Esophagus squamous epithelium (tissue), 5 donors: ENCODE measurements around the gene FIGN. TPM values are rescaled to one million over a fixed set of nuclear protein-coding genes. Genes with fewer than 3 reads are reported as not detected.

Experiments used
- DNase-seq: peaks from one replicate; lab custom pipeline; 2025; lab: John Stamatoyannopoulos, UW
- H3K27ac ChIP-seq, 4 donors: fragments of 200-600 bp; sonication (generic); one replicate each; pipeline ENCODE4 v1.5.1; 2016 to 2019; ENCODE audit warnings: mild to moderate bottlenecking in 1 of 4
- H3K27me3 ChIP-seq, 4 donors: fragments of 200-600 bp; sonication (generic); 1 replicate in 3 of 4; 2 replicates in 1 of 4; pipeline versions ENCODE4 v1.5.1 to v1.6.0; 2017 to 2021; ENCODE audit warnings: antibody characterized with exemption in 1 of 4
- H3K36me3 ChIP-seq, 3 donors: fragments of 200-600 bp; sonication (generic); one replicate each; pipeline ENCODE4 v1.5.1; 2016 to 2019
- H3K4me1 ChIP-seq, 3 donors: fragments of 200-600 bp; sonication (generic); one replicate each; pipeline ENCODE4 v1.5.1; 2017 to 2019
- H3K4me3 ChIP-seq, 4 donors: fragments of 200-600 bp; sonication (generic); 1 replicate in 3 of 4; 2 replicates in 1 of 4; pipeline ENCODE4 v1.5.1; 2016 to 2019; ENCODE audit warnings: mild to moderate bottlenecking in 2 of 4, moderate library complexity in 1 of 4
- H3K9me3 ChIP-seq, 3 donors: fragments of 200-600 bp; sonication (generic); one replicate each; pipeline ENCODE4 v1.5.1; 2016 to 2019
- POLR2A ChIP-seq, 4 donors: fragments of 450-650 bp; IDR thresholded peaks; one replicate each; pipeline ENCODE4 v1.6.1; 2017; ENCODE audit warnings: antibody characterized with exemption in 4 of 4, mild to moderate bottlenecking in 4 of 4, moderate library complexity in 3 of 4
- WGBS, 2 donors: methylation state at CpG; one replicate each; pipeline ENCODE4 v1.1.5; 2018; 5-methylcytosine and 5-hydroxymethylcytosine counted together
- intact Hi-C: fragments of 100-400 bp; cut with DNase I; formaldehyde crosslinking; loops from one replicate; pipeline ENCODE4 v1.15.0; 2022
- total RNA-seq, 4 donors: library from RNA; depleted of rRNA; stranded (reverse); fragments of >200 nt; gene quantifications; one replicate each; pipeline ENCODE4 v1.1.0, GENCODE V29; 2016
- TF ChIP-seq, protein P1 (sequence below), 6 experiments: fragments of 450-650 bp in 4 of 6; fragments of 200-600 bp in 2 of 6; sonication (generic) in 2 of 6; IDR thresholded peaks; one replicate each; pipeline ENCODE4 v1.5.1; 2016 to 2019; ENCODE audit warnings: antibody characterized with exemption in 6 of 6, mild to moderate bottlenecking in 4 of 6, moderate library complexity in 4 of 6
- donor health status: DM: yes; HTN: yes; CAD: no.

The FIGN gene
- total RNA-seq, 4 donors from 2014 or later = 0.38 to 2.1 (median 1.8) TPM

DNA sequence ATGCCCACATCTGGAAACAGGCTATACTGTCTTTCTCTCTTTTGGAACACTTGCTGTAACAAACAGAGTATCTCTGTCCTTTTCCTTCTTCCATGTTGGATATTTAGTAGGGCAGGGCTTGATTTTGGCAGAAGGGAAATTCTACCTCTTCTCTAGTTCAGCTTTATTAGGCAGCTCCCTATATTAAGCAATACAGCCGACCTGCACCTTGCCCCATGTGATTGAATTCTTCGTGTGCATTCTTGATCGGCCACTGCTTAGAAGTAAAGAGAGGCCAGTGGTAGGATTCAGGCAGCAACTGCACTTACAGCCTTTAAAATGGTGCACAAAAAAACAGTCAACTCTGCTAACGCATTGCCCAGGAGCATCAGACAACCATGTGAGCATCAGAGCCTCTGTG is 31.3 kb upstream of the FIGN start:
- H3K4me3 ChIP-seq = no peak overlapping the region
- H3K9me3 ChIP-seq = no peaks in the 10 kb centered on the region
- WGBS, 2 donors = 90 to 98% methylated on average over 4 of the region's 4 CpGs
- TF ChIP-seq, protein P1, sequence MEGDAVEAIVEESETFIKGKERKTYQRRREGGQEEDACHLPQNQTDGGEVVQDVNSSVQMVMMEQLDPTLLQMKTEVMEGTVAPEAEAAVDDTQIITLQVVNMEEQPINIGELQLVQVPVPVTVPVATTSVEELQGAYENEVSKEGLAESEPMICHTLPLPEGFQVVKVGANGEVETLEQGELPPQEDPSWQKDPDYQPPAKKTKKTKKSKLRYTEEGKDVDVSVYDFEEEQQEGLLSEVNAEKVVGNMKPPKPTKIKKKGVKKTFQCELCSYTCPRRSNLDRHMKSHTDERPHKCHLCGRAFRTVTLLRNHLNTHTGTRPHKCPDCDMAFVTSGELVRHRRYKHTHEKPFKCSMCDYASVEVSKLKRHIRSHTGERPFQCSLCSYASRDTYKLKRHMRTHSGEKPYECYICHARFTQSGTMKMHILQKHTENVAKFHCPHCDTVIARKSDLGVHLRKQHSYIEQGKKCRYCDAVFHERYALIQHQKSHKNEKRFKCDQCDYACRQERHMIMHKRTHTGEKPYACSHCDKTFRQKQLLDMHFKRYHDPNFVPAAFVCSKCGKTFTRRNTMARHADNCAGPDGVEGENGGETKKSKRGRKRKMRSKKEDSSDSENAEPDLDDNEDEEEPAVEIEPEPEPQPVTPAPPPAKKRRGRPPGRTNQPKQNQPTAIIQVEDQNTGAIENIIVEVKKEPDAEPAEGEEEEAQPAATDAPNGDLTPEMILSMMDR (IDR thresholded peaks at IDR 0.05) = no peak
- TF ChIP-seq POLR2A (IDR thresholded peaks at IDR 0.05) = no peak
- no peak overlapping the region for H3K27ac ChIP-seq
- H3K36me3 ChIP-seq = no peaks in the 10 kb centered on the region
- intact Hi-C loops = no loop called here
- H3K4me1 ChIP-seq = no peaks in the 10 kb centered on the region
- no peaks in the 10 kb centered on the region for H3K27me3 ChIP-seq
- no peak for DNase-seq

DNA sequence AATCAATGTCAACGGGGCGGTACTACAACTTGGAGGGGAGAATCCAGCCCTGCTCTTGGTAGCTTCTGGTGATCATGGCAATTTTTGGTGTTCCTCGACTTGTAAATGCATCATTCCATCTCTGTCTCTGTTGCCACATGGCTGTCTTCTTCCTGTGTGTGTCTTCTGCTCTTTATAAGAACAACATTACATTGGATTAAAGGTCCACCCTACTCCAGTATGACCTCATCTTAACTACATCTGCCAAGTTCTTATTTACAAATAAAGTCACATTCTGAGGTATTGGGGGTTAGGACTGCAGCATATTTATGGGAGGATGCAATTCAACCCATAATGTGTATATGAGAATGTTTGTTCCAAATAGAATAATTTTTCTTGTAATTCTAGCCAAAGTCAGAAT is 28.8 kb upstream of the FIGN start:
- intact Hi-C loops = no loop called here

DNA sequence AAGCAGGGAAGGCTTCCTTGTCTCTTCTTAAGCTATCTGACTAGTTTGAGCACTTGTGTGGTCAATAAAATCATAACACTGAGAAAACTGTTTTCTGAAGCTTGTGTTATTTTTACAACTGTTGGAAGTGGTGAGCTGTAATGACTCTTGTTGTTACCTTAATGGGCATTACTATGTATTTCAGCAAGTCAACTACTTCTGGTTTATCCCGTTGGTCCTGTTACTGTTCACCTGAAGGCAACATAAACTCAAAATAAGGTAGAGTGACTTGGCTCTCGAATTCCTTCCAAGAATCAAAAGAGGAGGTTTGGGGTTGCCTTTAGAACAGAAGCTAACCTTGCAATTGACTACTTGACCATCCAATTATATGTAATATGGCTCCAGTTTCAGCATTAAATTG is 23.2 kb upstream of the FIGN start:
- TF ChIP-seq POLR2A (IDR thresholded peaks at IDR 0.05) = no peak
- TF ChIP-seq, protein P1 (IDR thresholded peaks at IDR 0.05) = no peak
- Histone ChIP-seq H3K27ac (no peak overlapping the region), H3K27me3 (no peaks in the 10 kb centered on the region), H3K4me3 (no peak overlapping the region), H3K9me3 (no peaks in the 10 kb centered on the region), H3K4me1 (no peaks in the 10 kb centered on the region), H3K36me3 (no peaks in the 10 kb centered on the region)
- no peak for DNase-seq
- intact Hi-C loops = no loop called here
- WGBS, 2 donors = 40 to 43% methylated on average over 2 of the region's 2 CpGs

More for the DNA sequence above, 28.8 kb upstream of the FIGN start:
- Histone ChIP-seq H3K4me3 (no peak overlapping the region), H3K27ac (no peak overlapping the region), H3K27me3 (no peaks in the 10 kb centered on the region), H3K36me3 (no peaks in the 10 kb centered on the region), H3K4me1 (no peaks in the 10 kb centered on the region), H3K9me3 (no peaks in the 10 kb centered on the region)
- 74 to 79% methylated on average over 3 of the region's 3 CpGs for WGBS, 2 donors
- DNase-seq = no peak
- no peak for TF ChIP-seq POLR2A (IDR thresholded peaks at IDR 0.05)
- TF ChIP-seq, protein P1 (IDR thresholded peaks at IDR 0.05) = no peak

DNA sequence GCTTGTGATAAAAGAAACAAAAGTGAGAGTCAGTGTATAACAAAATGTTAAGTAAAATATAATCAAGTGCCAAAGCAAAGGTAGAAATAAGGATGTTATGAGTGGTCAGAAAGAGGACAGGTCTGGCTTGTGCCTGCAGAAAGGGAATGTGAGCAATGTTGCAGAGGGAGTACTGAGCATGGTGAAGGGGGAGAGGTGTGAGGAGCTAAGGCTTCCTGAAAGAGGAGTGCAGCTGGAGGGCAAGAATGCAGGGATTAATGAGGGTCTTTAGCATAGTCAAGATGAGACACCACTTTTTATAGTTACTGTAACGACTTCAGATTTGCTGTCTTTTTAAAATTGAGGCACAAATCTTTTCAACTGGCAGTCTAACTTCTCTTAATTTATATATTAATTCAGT is 22.0 kb upstream of the FIGN start:
- intact Hi-C loops = no loop called here
- no peaks in the 10 kb centered on the region for H3K4me1 ChIP-seq
- no peak overlapping the region for H3K4me3 ChIP-seq
- 56 to 73% methylated on average over 1 of the region's 1 CpG for WGBS, 2 donors
- no peak for DNase-seq
- H3K27ac ChIP-seq = no peak overlapping the region
- TF ChIP-seq, protein P1 (IDR thresholded peaks at IDR 0.05) = no peak
- TF ChIP-seq POLR2A (IDR thresholded peaks at IDR 0.05) = no peak
- no peaks in the 10 kb centered on the region for H3K36me3 ChIP-seq
- no peaks in the 10 kb centered on the region for H3K27me3 ChIP-seq
- no peaks in the 10 kb centered on the region for H3K9me3 ChIP-seq

DNA sequence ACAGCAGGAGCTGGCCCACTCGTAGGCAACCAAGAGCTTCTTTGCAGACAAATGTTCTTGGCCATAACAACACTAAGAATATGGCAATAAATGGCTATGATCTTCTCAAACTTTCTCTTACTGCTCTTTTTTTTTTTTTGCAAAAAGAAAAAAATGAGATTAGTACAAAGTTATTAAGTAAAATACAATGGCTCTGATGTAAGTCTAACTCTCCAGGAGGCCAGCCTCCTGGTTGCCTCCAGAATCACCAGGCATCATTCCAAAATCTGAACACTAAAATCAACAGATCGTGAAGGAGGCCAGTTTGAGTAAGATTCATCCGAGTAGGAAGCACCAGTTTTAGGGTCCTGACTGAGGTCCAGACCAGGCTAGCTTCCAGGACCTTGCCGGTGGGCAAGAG is 20.8 kb upstream of the FIGN start:
- DNase-seq = no peak
- Histone ChIP-seq H3K36me3 (no peaks in the 10 kb centered on the region), H3K4me3 (no peak overlapping the region), H3K4me1 (no peaks in the 10 kb centered on the region), H3K27me3 (no peaks in the 10 kb centered on the region), H3K27ac (no peak overlapping the region), H3K9me3 (no peaks in the 10 kb centered on the region)
- 37 to 63% methylated on average over 3 to 4 of the region's 4 CpGs for WGBS, 2 donors
- intact Hi-C loops = no loop called here
- TF ChIP-seq POLR2A (IDR thresholded peaks at IDR 0.05) = no peak
- TF ChIP-seq, protein P1 (IDR thresholded peaks at IDR 0.05) = no peak
